Stimulated activated naive CD4-positive, alpha-beta T cell treated with Interleukin-2 at 50 U/mL for 16 hours (primary cell): Measurements from ENCODE around the gene CYP2A6.
"Not testable (repeated sequence)": the region's sequence is repeated elsewhere in the genome, so short reads cannot be mapped to it uniquely, and the experiment has no call there.

Experiments used
- DNase-seq: peaks from one replicate; lab custom pipeline; 2025; lab: John Stamatoyannopoulos, UW

CYP2A6 gene, protein sequence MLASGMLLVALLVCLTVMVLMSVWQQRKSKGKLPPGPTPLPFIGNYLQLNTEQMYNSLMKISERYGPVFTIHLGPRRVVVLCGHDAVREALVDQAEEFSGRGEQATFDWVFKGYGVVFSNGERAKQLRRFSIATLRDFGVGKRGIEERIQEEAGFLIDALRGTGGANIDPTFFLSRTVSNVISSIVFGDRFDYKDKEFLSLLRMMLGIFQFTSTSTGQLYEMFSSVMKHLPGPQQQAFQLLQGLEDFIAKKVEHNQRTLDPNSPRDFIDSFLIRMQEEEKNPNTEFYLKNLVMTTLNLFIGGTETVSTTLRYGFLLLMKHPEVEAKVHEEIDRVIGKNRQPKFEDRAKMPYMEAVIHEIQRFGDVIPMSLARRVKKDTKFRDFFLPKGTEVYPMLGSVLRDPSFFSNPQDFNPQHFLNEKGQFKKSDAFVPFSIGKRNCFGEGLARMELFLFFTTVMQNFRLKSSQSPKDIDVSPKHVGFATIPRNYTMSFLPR

DNA sequence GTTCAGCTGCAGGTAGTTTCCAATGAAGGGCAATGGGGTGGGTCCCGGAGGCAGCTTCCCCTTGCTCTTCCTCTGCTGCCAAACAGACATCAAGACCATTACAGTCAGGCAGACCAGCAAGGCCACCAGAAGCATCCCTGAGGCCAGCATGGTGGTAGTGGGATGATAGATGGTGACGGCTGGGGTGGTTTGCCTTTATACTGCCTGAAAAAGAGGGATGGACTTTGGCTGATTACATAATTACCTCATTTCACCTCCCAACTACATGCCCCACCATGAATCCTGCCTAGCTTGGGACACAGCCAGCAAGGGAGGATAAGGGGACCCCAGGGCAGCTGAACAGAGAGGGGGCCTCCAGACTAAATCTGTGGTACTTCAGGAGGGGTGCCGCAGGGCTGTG lies at the start of gene CYP2A6:
Gene CYP2A6, minus strand, starts transcription at position 171 of the 400 bp plus-strand sequence. Its CDS starts 21 bp downstream, at position 150.
- DNase-seq = not testable (repeated sequence)

GRCh38 chr19:40899964-40900363 lies 49.7 kb upstream of the CYP2A6 start:
- not testable (repeated sequence) for DNase-seq

DNA sequence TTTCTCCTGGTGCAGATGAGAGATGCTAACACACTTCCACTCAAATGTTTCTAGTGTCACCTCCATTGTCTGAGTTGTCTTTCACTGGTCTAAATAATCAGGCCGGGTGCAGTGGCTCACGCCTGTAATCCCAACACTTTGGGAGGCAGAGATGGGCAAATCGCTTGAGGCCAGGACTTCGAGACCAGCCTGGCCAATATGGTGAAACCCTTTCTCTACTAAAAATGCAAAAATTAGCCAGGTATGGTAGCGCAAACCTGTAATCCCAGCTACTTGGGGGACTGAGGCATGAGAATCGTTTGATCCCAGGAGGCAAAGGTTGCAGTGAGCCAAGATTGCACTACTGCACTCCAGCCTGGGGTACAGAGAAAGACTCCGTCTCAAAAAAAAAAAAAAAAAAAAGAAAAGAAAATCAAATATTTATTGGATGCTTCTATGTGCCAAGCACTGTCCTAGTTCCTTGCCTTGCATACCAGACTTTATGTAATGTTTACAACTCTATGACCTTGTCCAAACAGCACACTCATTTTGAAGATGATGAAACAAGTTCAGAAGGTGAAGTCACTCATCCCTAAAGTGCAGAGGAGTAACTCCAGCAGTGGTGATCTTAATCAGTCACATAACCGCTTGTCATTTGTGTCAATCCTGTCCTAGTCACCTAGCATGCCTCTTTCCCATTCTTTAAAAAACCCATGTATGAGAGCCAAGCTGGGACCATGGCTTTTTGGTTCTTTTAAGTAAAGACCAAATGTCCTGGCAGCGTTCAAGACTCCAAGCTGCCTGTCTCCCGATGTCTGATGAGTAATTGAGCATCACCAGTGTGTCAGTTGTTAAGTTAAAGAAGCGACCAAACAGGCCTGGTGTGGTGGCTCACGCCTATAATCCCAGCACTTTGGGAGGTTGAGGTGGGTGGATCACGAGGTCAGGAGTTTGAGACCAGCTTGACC lies 46.9 kb upstream of the CYP2A6 start:
- DNase-seq = not testable (repeated sequence)

DNA sequence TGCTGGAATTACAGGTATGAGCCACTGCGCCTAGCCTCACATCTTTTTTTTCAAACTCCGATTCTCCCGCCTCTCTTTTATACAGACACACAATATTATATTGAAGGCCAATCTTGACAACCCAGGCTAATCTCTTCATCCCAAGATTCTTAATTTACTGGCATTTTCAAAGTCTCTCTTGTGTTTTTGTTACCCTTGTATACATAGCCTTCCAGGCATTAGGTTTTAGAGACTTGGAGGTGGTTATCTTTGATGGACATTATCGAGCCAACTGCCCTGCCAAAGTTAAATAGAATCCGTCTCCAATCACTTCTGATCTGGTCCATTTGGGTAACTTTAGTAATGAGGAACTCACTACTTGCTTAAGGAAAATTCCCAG lies 46.2 kb upstream of the CYP2A6 start:
- no peak for DNase-seq

- DNase-seq = no peak
Observed at GRCh38 chr19:40893112-40893511, 42.9 kb upstream of the CYP2A6 start.

DNA sequence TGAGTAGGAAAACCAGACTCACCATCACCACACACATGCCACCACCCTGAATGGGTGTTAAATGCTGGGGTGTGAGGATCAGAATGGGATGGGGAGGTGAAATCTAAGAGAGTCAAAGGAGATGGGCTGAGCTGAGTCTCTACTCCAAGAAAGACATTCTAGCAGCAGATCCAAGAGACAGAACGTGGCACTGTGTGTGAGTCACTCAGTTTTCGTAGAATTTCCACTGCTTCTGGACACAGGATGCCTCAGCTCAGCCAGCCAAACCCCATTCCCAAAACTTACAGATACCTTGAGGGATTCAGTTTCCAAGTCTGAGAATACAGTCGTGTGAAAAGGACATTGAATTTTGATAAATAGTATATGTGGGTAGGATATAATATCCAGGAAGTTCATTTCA lies 39.1 kb upstream of the CYP2A6 start:
- DNase-seq = no peak

DNA sequence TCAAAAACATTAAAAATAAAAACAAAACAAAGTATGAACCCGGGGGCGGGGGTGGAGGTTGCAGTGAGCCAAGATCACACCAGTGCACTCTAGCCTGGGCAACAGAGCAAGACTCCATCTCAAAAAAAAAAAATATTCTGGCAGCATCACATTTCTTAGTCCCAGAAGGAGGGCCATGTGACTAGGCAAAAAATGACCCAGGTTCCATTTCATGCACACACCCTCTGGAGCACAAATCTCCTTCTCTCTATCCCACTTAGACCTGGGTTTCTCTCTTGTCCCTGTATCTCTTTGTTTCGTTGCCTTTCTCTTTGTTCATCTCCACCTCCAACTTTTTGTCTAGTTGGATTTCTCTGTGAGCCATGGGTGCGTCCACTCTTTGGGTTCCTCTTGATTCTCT lies 37.9 kb upstream of the CYP2A6 start:
- no peak for DNase-seq

- not testable (repeated sequence) for DNase-seq
Observed at GRCh38 chr19:40884187-40884931, 34.1 kb upstream of the CYP2A6 start.

DNA sequence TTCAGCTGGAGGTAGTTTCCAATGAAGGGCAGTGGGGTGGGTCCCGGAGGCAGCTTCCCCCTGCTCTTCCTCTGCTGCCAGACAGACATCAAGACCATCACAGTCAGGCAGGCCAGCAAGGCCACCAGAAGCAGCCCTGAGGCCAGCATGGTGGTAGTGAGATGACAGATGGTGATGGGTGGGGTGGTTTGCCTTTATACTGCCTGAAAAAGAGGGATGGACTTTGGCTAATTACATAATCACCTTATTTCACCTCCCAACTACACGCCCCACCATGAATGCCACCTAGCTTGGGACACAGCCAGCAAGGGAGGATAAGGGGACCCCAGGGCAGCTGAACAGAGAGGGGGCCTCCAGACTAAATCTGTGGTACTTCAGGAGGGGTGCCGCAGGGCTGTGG lies 31.8 kb upstream of the CYP2A6 start, which contains the start of gene CYP2A7:
Gene CYP2A7, minus strand, starts transcription at position 170 of the 400 bp plus-strand sequence. Its CDS starts 21 bp downstream, at position 149.
- DNase-seq = not testable (repeated sequence)

- not testable (repeated sequence) for DNase-seq
Observed at GRCh38 chr19:40879349-40879748, 29.1 kb upstream of the CYP2A6 start.

- peak; percentile 83 for DNase-seq
Observed at GRCh38 chr19:40875526-40875951, 25.3 kb upstream of the CYP2A6 start.

DNA sequence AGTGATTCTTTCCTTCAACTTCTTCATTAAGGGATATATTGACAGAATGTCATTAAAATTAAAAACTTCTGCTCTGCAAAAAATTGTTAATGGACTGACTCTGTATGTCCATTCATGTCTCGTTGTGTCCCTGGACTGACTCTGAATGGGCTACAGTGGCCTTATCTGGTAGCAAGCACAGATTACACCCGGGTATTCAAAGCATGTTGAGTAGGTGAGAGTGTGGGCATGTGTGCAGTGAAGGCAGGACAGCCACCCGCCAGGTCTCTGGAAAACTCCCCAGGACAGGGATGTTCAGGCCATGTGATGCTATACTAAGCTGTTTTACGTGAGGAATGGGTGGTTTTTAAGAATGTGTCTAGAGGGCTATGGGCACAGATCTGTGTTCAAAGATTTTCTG lies 24.6 kb upstream of the CYP2A6 start:
- not testable (repeated sequence) for DNase-seq

GRCh38 chr19:40873873-40874272 lies 23.6 kb upstream of the CYP2A6 start:
- DNase-seq = not testable (repeated sequence)

GRCh38 chr19:40872209-40872608 lies 22.0 kb upstream of the CYP2A6 start:
- DNase-seq = no peak

DNA sequence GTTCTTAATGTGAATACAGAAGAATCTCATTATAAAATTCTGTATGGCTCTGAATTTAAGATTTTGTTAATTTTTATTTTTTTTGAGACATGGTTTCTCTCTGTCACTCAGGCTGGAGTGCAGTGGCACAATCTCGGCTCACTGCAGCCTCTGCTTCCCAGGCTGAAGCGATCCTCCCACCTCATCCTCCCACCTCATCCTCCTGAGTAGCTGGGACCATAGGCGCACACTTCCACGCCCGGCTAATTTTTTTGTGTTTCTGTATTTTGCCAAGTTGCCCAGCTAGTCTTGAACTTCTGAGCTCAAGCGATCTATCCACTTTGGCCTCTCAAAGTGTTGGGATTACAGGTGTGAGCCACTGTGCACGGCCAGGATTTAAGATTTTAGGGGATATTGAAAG lies 17.5 kb upstream of the CYP2A6 start:
- no peak for DNase-seq

DNA sequence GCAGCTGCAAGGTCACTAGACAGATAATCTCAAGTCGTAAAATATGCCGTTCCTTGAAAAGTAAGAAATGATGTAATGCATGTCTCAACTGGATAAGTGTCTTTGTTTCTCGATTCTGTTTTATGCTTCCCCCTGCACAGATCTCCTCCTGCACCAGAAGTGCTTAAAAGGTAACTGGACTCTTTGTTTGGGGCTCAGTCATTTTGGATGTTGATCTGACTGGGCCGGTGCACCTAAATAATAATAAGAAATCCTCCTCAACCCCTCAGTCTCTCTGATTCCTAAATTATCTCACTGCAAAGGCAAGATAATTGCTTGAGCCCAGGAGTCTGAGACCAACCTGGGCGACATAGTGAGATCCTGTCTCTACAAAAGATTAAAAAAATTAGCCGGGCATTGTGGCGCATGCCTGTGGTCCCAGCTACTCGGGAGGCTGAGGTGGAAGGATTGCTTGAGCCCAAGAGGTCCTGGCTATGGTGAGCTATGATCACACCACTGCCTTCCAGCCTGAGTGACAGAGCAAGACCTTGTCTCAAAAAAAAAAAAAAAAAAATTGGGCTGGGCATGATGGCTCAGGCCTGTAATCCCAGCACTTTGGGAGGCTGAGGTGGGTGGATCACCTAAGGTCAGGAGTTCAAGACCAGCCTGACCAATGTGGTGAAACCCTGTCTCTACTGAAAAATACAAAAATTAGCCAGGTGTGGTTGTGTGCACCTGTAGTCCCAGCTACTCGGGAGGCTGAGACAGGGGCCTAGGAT lies 14.7 kb upstream of the CYP2A6 start:
- DNase-seq = not testable (repeated sequence)

DNA sequence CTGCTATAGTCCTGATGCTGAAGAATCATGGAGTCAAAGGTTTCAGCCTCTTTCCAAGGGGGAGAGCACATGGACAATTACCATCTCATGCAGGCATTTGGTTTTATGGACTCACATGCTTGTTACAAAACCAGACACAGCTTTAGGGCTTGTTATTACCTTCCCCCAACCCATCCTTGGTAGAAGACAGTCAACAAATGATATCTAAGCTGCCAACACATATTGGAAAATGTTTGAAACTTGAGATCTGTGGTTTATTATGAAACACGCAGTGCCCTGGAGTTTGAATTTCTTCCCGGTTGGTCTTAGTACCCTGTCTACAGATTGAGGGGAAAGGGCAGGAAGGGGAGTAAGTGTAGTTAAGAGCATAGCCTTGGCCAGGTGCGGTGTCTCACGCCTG lies 12.5 kb upstream of the CYP2A6 start:
- DNase-seq = no peak

- DNase-seq = no peak
Observed at GRCh38 chr19:40862333-40862732, 12.1 kb upstream of the CYP2A6 start.

GRCh38 chr19:40858109-40858508 lies 7.9 kb upstream of the CYP2A6 start:
- no peak for DNase-seq

DNA sequence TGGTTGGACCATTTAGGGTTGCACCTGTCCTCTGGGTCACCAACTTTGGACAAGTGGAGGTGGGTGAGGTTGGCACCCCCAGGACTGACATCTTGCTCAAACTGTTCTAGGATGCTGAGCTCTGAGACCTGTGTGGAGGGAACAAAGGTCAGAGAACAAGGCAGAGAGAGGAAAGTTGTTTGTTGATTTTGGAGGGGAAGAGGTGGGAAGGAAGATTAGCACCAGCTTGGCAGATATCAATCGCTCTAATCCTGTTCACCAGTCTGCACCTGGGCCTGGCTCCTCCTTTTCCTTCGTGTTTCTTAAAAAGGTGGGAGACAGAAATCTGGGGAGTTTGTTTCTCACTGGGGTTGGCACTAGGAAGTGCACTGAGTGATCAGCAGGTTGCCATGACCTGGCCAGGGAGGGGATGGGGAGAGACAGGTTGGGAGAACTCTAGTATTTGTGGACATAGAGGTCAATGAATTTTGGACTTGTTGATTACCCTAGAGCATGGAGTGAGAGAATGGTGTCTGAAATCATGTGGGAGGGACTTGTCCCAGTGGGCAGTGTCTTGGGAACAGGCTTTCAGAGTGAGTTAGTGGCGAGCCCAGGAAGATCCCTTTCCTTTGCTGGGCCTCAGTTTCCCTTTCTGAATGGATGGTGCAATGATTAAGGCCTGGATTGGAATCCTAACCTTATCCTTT lies 2.4 kb upstream of the CYP2A6 start:
- not testable (repeated sequence) for DNase-seq
